Endothelial cell of umbilical vein (primary cell): ENCODE data around the gene MYO19. TPM values are rescaled to one million over a fixed set of nuclear protein-coding genes. Genes with fewer than 3 reads are reported as not detected.

Source experiments
- BruUV-seq: library from RNA; stranded (reverse); fragments of 400-500 nt; replicated peaks from 2 replicates; lab custom pipeline; 2021; lab: Mats Ljungman, UMichigan
- CTCF ChIA-PET: fragments of 300-600, 350-600 bp; sonication (Branson Sonifier 250); formaldehyde crosslinking; loops from one replicate; lab custom pipeline; 2021; ENCODE audit warnings: antibody characterized with exemption, inconsistent platforms; lab: Charles Lee
- POLR2A ChIA-PET: fragments of 300-600, 350-600 bp; sonication (Branson Sonifier 250); formaldehyde crosslinking; loops from one replicate; lab custom pipeline; 2021; ENCODE audit warnings: antibody characterized with exemption, inconsistent platforms; lab: Charles Lee
- DNase-seq: peaks from one replicate; pipeline ENCODE4 v3.0.0-alpha.2; 2011; ENCODE audit warnings: low read depth, low spot score
- FAIRE-seq: peaks from 2 replicates; lab custom pipeline; 2011; peaks lifted over from hg19 to GRCh38; lab: Jason Lieb, UNC
- H2AFZ ChIP-seq: 2 replicates; pipeline ENCODE4 v1.6.0; 2012; ENCODE audit warnings: low read depth, low read length, control low read depth, inconsistent platforms
- H3K27ac ChIP-seq: 2 replicates; pipeline ENCODE4 v1.5.1; 2011; ENCODE audit warnings: low read depth, mild to moderate bottlenecking, control low read depth, low read length, moderate library complexity; ENCODE audit not compliant: insufficient read depth
- H3K27me3 ChIP-seq, 2 experiments: 2 replicates each; pipeline versions ENCODE4 v1.6.0 to v1.6.1; 2011; ENCODE audit warnings: low read length in 2 of 2, mixed read lengths in 1 of 2; ENCODE audit not compliant: control insufficient read depth in 2 of 2, insufficient read depth in 2 of 2
- H3K36me3 ChIP-seq, 2 experiments: 2 replicates in 1 of 2; 3 replicates in 1 of 2; pipeline ENCODE4 v1.5.1; 2011; ENCODE audit warnings: low read length in 2 of 2, mild to moderate bottlenecking in 1 of 2, moderate library complexity in 1 of 2; ENCODE audit not compliant: control insufficient read depth in 2 of 2, insufficient read depth in 2 of 2; ENCODE audit errors: extremely low read depth in 1 of 2
- H3K4me1 ChIP-seq: 3 replicates; pipeline ENCODE4 v1.5.1; 2011; ENCODE audit warnings: mild to moderate bottlenecking, low read length; ENCODE audit not compliant: control insufficient read depth, insufficient read depth; ENCODE audit errors: extremely low read depth
- H3K4me2 ChIP-seq: 2 replicates; pipeline ENCODE4 v1.6.1; 2011; ENCODE audit warnings: low read length, control low read depth, mixed read lengths; ENCODE audit not compliant: insufficient read depth
- H3K4me3 ChIP-seq, 3 experiments: fragments of 200-600 bp in 1 of 3; sonication (generic), shearing (Covaris generic) in 1 of 3; replicated peaks in 1 of 3; 2 replicates each; pipeline ENCODE4 v1.5.1; 2011 to 2016; ENCODE audit warnings: control low read depth in 3 of 3, low read length in 3 of 3, mild to moderate bottlenecking in 2 of 3, inconsistent platforms in 1 of 3, low read depth in 1 of 3, moderate library complexity in 1 of 3; ENCODE audit not compliant: insufficient read depth in 1 of 3
- H3K79me2 ChIP-seq: 2 replicates; pipeline ENCODE4 v1.6.0; 2012; ENCODE audit warnings: low read length, inconsistent platforms; ENCODE audit not compliant: control insufficient read depth, insufficient read depth
- H3K9ac ChIP-seq: replicated peaks from 2 replicates; pipeline ENCODE3; 2011; ENCODE audit warnings: low read length, control low read depth; ENCODE audit not compliant: insufficient read depth; ENCODE audit errors: extremely low read depth
- H3K9me1 ChIP-seq: replicated peaks from 3 replicates; pipeline ENCODE4 v1.6.0; 2011; ENCODE audit warnings: mild to moderate bottlenecking, low read length; ENCODE audit not compliant: control insufficient read depth, insufficient read depth; ENCODE audit errors: extremely low read depth
- H3K9me3 ChIP-seq: replicated peaks from 2 replicates; pipeline ENCODE4 v1.5.1; 2012; ENCODE audit warnings: low read length, inconsistent platforms; ENCODE audit not compliant: control insufficient read depth, insufficient read depth
- H4K20me1 ChIP-seq: replicated peaks from 2 replicates; pipeline ENCODE3; 2011; ENCODE audit warnings: mild to moderate bottlenecking, low read length; ENCODE audit not compliant: control insufficient read depth, insufficient read depth; ENCODE audit errors: extremely low read depth
- GATA2 ChIP-seq: IDR thresholded peaks from 2 replicates; pipeline ENCODE4 v1.7.0; 2011; ENCODE audit warnings: low read depth, mild to moderate bottlenecking, moderate library complexity, mixed read lengths, low read length; ENCODE audit not compliant: insufficient read length, insufficient read depth
- MAX ChIP-seq: IDR thresholded peaks from 2 replicates; pipeline ENCODE4 v1.6.1; 2011; ENCODE audit not compliant: insufficient read depth, insufficient read length
- POLR2A ChIP-seq: IDR thresholded peaks from 2 replicates; pipeline ENCODE4 v1.6.1; 2012; ENCODE audit warnings: low read depth, mild to moderate bottlenecking, control low read depth, low read length
- POLR2AphosphoS5 ChIP-seq: IDR thresholded peaks from 2 replicates; pipeline ENCODE4 v1.6.1; 2012; ENCODE audit warnings: low read depth, mild to moderate bottlenecking, control low read depth, low read length, moderate library complexity; ENCODE audit not compliant: insufficient read depth
- dilution Hi-C: fragments of 300-500 bp; cut with MboI; formaldehyde crosslinking; loops from one replicate; pipeline ENCODE4 v1.15.0; 2019; ENCODE audit warnings: low sequenced_read_pairs; ENCODE audit not compliant: extremely low pct_ligation_motif_present
- intact Hi-C: fragments of 100-400 bp; cut with micrococcal nuclease; formaldehyde crosslinking; loops from one replicate; pipeline ENCODE4 v1.10.0; 2022
- polyA plus RNA-seq, 4 experiments: library from polyadenylated mRNA; depleted of rRNA in 3 of 4; stranded (reverse) in 3 of 4; unstranded in 1 of 4; fragments of >200 nt; gene quantifications; 2 replicates each; pipeline versions ENCODE4 v1.2.1 to v1.2.3, GENCODE V29; 2011 to 2012; ENCODE audit warnings: missing spikeins in 1 of 4
- total RNA-seq: library from RNA; stranded (reverse); gene quantifications from 2 replicates; pipeline ENCODE4 v1.2.3, GENCODE V29; 2021

The MYO19 gene
- total and polyA plus RNA-seq, 2 donors (not counting 3 experiments of a cell fraction or from before 2014, with no cell fraction given), result 75.4 to 95.7 TPM

GRCh38 chr17:36486204-36487194, 48.2 kb downstream of the MYO19 start, which contains the start of gene ZNHIT3:
TSS of gene ZNHIT3 (plus strand) at chr17:36486681. CDS start at chr17:36486700, 19 bp downstream.
- H3K4me1 ChIP-seq, result peaks cover 17% of the 10 kb centered on the region
- H3K4me2 ChIP-seq, result peak within 1 kb of the TSS; percentile 78
- H3K9me3 ChIP-seq, result no peaks in the 10 kb centered on the region
- TSS peak; percentile 49 for BruUV-seq
- peak within 1 kb of the TSS; percentile 36 to 96 (median 82) for H3K4me3 ChIP-seq
- peak within 1 kb of the TSS; percentile 3 for H3K27ac ChIP-seq
- H3K36me3 ChIP-seq, result no peaks in the 10 kb centered on the region
- no peak for FAIRE-seq
- peak; percentile 94 for DNase-seq
- ChIA-PET CTCF (interaction anchor here (0.6 to 1.0 kb wide), 3 partner anchors 9 to 26 kb away, joined by 3 read pairs; no protein-coding TSS in a partner anchor), POLR2A (interaction anchor here (0.6 kb wide), 1 partner anchor 1065 kb away, joined by 5 read pairs; no protein-coding TSS in a partner anchor)
- no peaks in the 10 kb centered on the region for H3K9me1 ChIP-seq
- H3K9ac ChIP-seq, result peak within 1 kb of the TSS; percentile 36
- peaks cover 0 to 9% of the 10 kb centered on the region in 2 experiments for H3K27me3 ChIP-seq
- H2AFZ ChIP-seq, result peak within 1 kb of the TSS; percentile 93
- dilution Hi-C loops (no loop called here), intact Hi-C loops (loop anchor here (1.0 kb wide), 1 partner anchor 48 kb away; the partner anchor contains the start of genes MYO19 and PIGW)
- no peaks in the 10 kb centered on the region for H4K20me1 ChIP-seq
- peaks cover 24% of the 10 kb centered on the region for H3K79me2 ChIP-seq
- peak; percentile 75 for TF ChIP-seq POLR2A
- peak; percentile 74 for TF ChIP-seq POLR2AphosphoS5
- TF ChIP-seq GATA2, result no peak
- peak; percentile 78 for TF ChIP-seq MAX
